CD14-positive monocyte (primary cell): Measurements from ENCODE around the gene DOCK3. TPM values are rescaled to one million over a fixed set of nuclear protein-coding genes. Genes with fewer than 3 reads are reported as not detected.

Experiments used
- DNase-seq, 3 donors: peaks; one replicate each; pipeline ENCODE4 v3.0.0-alpha.2; 2011 to 2022
- H2AFZ ChIP-seq: 2 replicates; pipeline ENCODE4 v1.6.0; 2012; ENCODE audit warnings: mild to moderate bottlenecking, low read depth, low read length, inconsistent platforms; ENCODE audit not compliant: insufficient read depth, poor library complexity, severe bottlenecking
- H3K27ac ChIP-seq, 2 donors: 1 replicate in 1 of 2; 2 replicates in 1 of 2; pipeline ENCODE4 v1.5.1; 2012 to 2013; ENCODE audit warnings: low read length in 2 of 2, control low read depth in 1 of 2, inconsistent platforms in 1 of 2, low read depth in 1 of 2, mild to moderate bottlenecking in 1 of 2
- H3K27me3 ChIP-seq, 2 donors: one replicate each; pipeline versions ENCODE4 v1.6.0 to v1.6.1; 2011 to 2013; ENCODE audit warnings: low read length in 2 of 2; ENCODE audit not compliant: control insufficient read depth in 2 of 2, insufficient read depth in 2 of 2
- H3K36me3 ChIP-seq, 2 donors: replicated peaks in 1 of 2; 1 replicate in 1 of 2; 2 replicates in 1 of 2; pipeline versions ENCODE4 v1.5.1 to v1.6.1; 2012 to 2013; ENCODE audit warnings: low read length in 2 of 2, control low read depth in 1 of 2, inconsistent platforms in 1 of 2, mild to moderate bottlenecking in 1 of 2; ENCODE audit not compliant: insufficient read depth in 2 of 2, control insufficient read depth in 1 of 2
- H3K4me1 ChIP-seq, 2 donors: 1 replicate in 1 of 2; 2 replicates in 1 of 2; pipeline versions ENCODE4 v1.5.1 to v1.6.1; 2012 to 2013; ENCODE audit warnings: low read length in 2 of 2, control low read depth in 1 of 2, inconsistent platforms in 1 of 2, mild to moderate bottlenecking in 1 of 2, moderate library complexity in 1 of 2; ENCODE audit not compliant: insufficient read depth in 2 of 2, control insufficient read depth in 1 of 2
- H3K4me2 ChIP-seq: replicated peaks from 2 replicates; pipeline ENCODE3; 2012; ENCODE audit warnings: low read length, moderate library complexity, mild to moderate bottlenecking; ENCODE audit not compliant: poor library complexity, severe bottlenecking; ENCODE audit errors: extremely low read depth
- H3K4me3 ChIP-seq, 3 experiments: fragments of 200-600 bp in 1 of 3; sonication (generic) in 1 of 3; replicated peaks in 1 of 3; 1 replicate in 2 of 3; 2 replicates in 1 of 3; pipeline ENCODE4 v1.5.1; 2011 to 2013; ENCODE audit warnings: low read length in 3 of 3, mild to moderate bottlenecking in 3 of 3, control low read depth in 2 of 3, low read depth in 2 of 3, inconsistent platforms in 1 of 3, moderate library complexity in 1 of 3
- H3K79me2 ChIP-seq: 2 replicates; pipeline ENCODE4 v1.6.0; 2012; ENCODE audit warnings: mild to moderate bottlenecking, control low read depth, inconsistent platforms, low read length, moderate library complexity; ENCODE audit not compliant: insufficient read depth
- H3K9ac ChIP-seq: 2 replicates; pipeline ENCODE4 v1.6.0; 2017; ENCODE audit warnings: low read length, mild to moderate bottlenecking; ENCODE audit not compliant: insufficient read depth, poor library complexity, severe bottlenecking
- H3K9me3 ChIP-seq, 2 donors: replicated peaks in 1 of 2; 1 replicate in 1 of 2; 2 replicates in 1 of 2; pipeline versions ENCODE4 v1.5.1 to v1.6.1; 2012 to 2013; ENCODE audit warnings: low read length in 2 of 2, control low read depth in 1 of 2; ENCODE audit not compliant: control insufficient read depth in 1 of 2, insufficient read depth in 1 of 2
- H4K20me1 ChIP-seq: 2 replicates; pipeline ENCODE4 v1.6.0; 2012; ENCODE audit warnings: mild to moderate bottlenecking, low read length, control low read depth, moderate library complexity; ENCODE audit not compliant: insufficient read depth
- H3K27ac Mint-ChIP-seq, 7 donors: one replicate each; pipeline ENCODE4 v1.8.0; 2020; ENCODE audit warnings: mild to moderate bottlenecking in 7 of 7, mixed read lengths in 7 of 7, moderate library complexity in 6 of 7, inconsistent platforms in 2 of 7
- H3K27me3 Mint-ChIP-seq, 3 donors: one replicate each; pipeline ENCODE4 v1.8.0; 2021 to 2022; ENCODE audit warnings: low read depth in 3 of 3, mild to moderate bottlenecking in 3 of 3, mixed read lengths in 3 of 3, moderate library complexity in 3 of 3, inconsistent platforms in 1 of 3
- H3K36me3 Mint-ChIP-seq, 2 donors: one replicate each; pipeline ENCODE4 v1.8.0; 2020; ENCODE audit warnings: mixed read lengths in 2 of 2, inconsistent platforms in 1 of 2, mild to moderate bottlenecking in 1 of 2
- H3K4me1 Mint-ChIP-seq: one replicate; pipeline ENCODE4 v1.8.0; 2020; ENCODE audit warnings: mild to moderate bottlenecking, mixed read lengths
- H3K4me3 Mint-ChIP-seq, 2 donors: one replicate each; pipeline ENCODE4 v1.8.0; 2020; ENCODE audit warnings: mild to moderate bottlenecking in 2 of 2, mixed read lengths in 2 of 2, moderate library complexity in 1 of 2
- H3K9me3 Mint-ChIP-seq, 7 donors: one replicate each; pipeline ENCODE4 v1.8.0; 2020 to 2022; ENCODE audit warnings: mixed read lengths in 7 of 7, mild to moderate bottlenecking in 6 of 7, moderate library complexity in 6 of 7, inconsistent platforms in 2 of 7
- CTCF ChIP-seq: fragments of 200-600 bp; IDR thresholded peaks from one replicate; pipeline ENCODE4 v1.8.0; 2022; ENCODE audit warnings: antibody characterized with exemption, mild to moderate bottlenecking
- WGBS: methylation state at CpG from one replicate; pipeline ENCODE4 v1.1.5; 2013; ENCODE audit warnings: missing lambda C conversion rate; ENCODE audit not compliant: insufficient coverage; 5-methylcytosine and 5-hydroxymethylcytosine counted together
- intact Hi-C, 2 donors: fragments of 100-400 bp; cut with micrococcal nuclease; formaldehyde crosslinking; loops; one replicate each; pipeline versions ENCODE4 v1.15.0 to v1.15.1; 2023
- polyA plus RNA-seq, 3 donors: library from polyadenylated mRNA; depleted of rRNA in 1 of 3; unstranded in 2 of 3; stranded (reverse) in 1 of 3; fragments of 300-500 nt in 2 of 3; fragments of >200 nt in 1 of 3; fragmentation: Illumina TruSeq in 2 of 3; gene quantifications; 1 replicate in 2 of 3; 2 replicates in 1 of 3; pipeline ENCODE4 v1.2.3, GENCODE V29; 2012 to 2021

The DOCK3 gene
- polyA plus RNA-seq, 3 donors: 0.03 TPM; not detected in 1

GRCh38 chr3:51297333-51297732 is 622.6 kb downstream of the DOCK3 start:
- H3K9me3 Mint-ChIP-seq: peaks cover 0 to 11% (median 5%) of the 10 kb centered on the region in 7 donors
- no peak overlapping the region for H3K9ac ChIP-seq

DNA sequence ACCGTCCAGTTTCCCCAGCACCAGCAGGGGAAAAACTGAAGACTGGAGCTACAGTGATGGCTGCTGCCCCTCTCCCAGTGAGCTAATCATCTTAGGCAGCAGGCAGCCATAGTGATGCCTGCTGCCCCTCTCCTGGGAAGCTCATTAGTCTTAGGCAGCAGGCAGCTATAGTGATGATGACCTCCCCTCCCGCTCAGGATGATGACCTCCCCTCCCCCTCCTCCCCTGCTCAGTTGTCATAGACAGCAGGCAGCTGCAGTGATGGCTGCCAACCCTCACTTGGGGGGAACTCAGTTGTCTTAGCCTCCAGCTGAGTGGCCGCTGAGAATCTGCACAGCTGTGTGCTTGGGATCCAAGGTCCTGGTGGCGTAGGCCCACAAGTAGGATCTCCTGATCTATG is 629.5 kb downstream of the DOCK3 start:
- no peaks in the 10 kb centered on the region for H3K4me1 ChIP-seq
- H3K4me3 Mint-ChIP-seq: no peak overlapping the region
- 90% methylated on average over 4 of the region's 4 CpGs for WGBS
- no peak overlapping the region for H3K27ac ChIP-seq
- peaks cover 0 to 5% (median 1%) of the 10 kb centered on the region in 3 donors for H3K27me3 Mint-ChIP-seq
- H3K9me3 ChIP-seq: peaks cover 7 to 11% of the 10 kb centered on the region in 2 donors
- no peaks in the 10 kb centered on the region for H3K36me3 ChIP-seq
- no peaks in the 10 kb centered on the region for H3K79me2 ChIP-seq
- no peak overlapping the region for H3K27ac Mint-ChIP-seq
- DNase-seq: no peak
- H3K4me1 Mint-ChIP-seq: no peaks in the 10 kb centered on the region
- H3K4me2 ChIP-seq: no peak overlapping the region
- H3K4me3 ChIP-seq: no peak overlapping the region
- H3K9me3 Mint-ChIP-seq: peaks cover 14 to 26% (median 17%) of the 10 kb centered on the region in 7 donors
- H3K27me3 ChIP-seq: no peaks in the 10 kb centered on the region
- no peak for TF ChIP-seq CTCF
- H3K9ac ChIP-seq: no peak overlapping the region
- no peak overlapping the region for H2AFZ ChIP-seq
- no peaks in the 10 kb centered on the region for H3K36me3 Mint-ChIP-seq
- no peaks in the 10 kb centered on the region for H4K20me1 ChIP-seq
- intact Hi-C loops: no loop called here

More at GRCh38 chr3:51297333-51297732, 622.6 kb downstream of the DOCK3 start:
- Histone ChIP-seq H4K20me1 (no peaks in the 10 kb centered on the region), H2AFZ (no peak overlapping the region), H3K4me3 (no peak overlapping the region), H3K27me3 (no peaks in the 10 kb centered on the region), H3K79me2 (no peaks in the 10 kb centered on the region), H3K4me1 (no peaks in the 10 kb centered on the region), H3K9me3 (no peaks in the 10 kb centered on the region), H3K36me3 (no peaks in the 10 kb centered on the region), H3K27ac (no peak overlapping the region), H3K4me2 (no peak overlapping the region)
- DNase-seq: no peak
- no peaks in the 10 kb centered on the region for H3K4me1 Mint-ChIP-seq
- no peak overlapping the region for H3K4me3 Mint-ChIP-seq
- intact Hi-C loops: no loop called here
- H3K27me3 Mint-ChIP-seq: peaks cover 0 to 6% (median 2%) of the 10 kb centered on the region in 3 donors
- H3K36me3 Mint-ChIP-seq: no peaks in the 10 kb centered on the region
- no peak for TF ChIP-seq CTCF
- no peak overlapping the region for H3K27ac Mint-ChIP-seq
